ENCODE results near the gene LARGE1.

The LARGE1 gene

DNA sequence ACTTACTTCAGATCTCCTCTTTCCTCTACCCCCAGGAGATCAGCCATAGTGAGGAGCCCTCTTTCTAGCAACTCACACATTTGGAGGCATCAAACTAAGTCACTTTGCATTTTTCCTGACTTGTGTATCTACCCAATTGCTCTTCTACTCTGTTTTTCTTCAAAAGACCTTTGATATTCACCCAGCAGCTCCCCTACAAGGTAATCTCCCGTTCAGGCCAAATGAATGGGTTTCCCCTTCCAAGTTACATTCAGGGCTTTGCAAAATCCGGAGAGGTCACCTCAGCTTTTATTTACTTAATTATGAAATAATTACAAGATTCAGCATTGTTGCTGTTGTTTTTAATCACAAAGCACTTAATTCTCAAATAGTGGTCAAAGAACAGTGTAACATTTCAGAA, 6.1 kb downstream of the LARGE1 start:
- DNase-seq (ENCODE audit: low spot score) = no peak

- no peak for DNase-seq (ENCODE audit: low spot score)
These were observed 7.1 kb downstream of the LARGE1 start for GRCh38 chr22:33913188-33913587.

- DNase-seq (ENCODE audit: low spot score) = peak; percentile 36
These were observed 10.4 kb downstream of the LARGE1 start for GRCh38 chr22:33909911-33910310.

- peak; percentile 72 for DNase-seq (ENCODE audit: low spot score)
These were observed 11.2 kb downstream of the LARGE1 start for GRCh38 chr22:33909075-33909458.

GRCh38 chr22:33908171-33909074, 11.9 kb downstream of the LARGE1 start:
- no peak for DNase-seq (ENCODE audit: low spot score)

GRCh38 chr22:33906954-33907353, 13.3 kb downstream of the LARGE1 start:
- no peak for DNase-seq (ENCODE audit: low spot score)

- no peak for DNase-seq (ENCODE audit: low spot score)
These were observed 13.8 kb downstream of the LARGE1 start for GRCh38 chr22:33906475-33906874.

- DNase-seq (ENCODE audit: low spot score) = no peak
These were observed 17.3 kb downstream of the LARGE1 start for GRCh38 chr22:33903012-33903411.

DNA sequence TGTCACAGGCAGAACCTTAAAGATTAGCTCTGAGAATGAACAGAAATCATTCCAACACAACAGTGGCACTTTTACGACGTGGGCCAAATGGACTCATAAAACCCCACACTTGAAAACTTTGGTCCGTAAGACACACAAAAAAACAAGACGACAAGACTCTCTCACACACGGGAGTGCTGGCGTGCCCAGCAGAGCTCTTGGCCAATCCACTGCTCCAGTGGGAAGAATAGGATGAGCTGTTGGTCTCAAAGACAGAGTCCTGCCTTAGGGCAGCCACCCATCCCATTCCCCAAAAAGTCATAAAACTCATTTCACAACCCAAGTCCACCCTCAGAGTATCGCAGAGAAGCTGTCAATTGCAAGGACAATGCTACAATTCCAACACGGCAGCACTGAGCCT, 18.2 kb downstream of the LARGE1 start:
- no peak for DNase-seq (ENCODE audit: low spot score)

GRCh38 chr22:33898121-33898520, 22.2 kb downstream of the LARGE1 start:
- no peak for DNase-seq (ENCODE audit: low spot score)

GRCh38 chr22:33897448-33897835, 22.8 kb downstream of the LARGE1 start:
- no peak for DNase-seq (ENCODE audit: low spot score)

GRCh38 chr22:33896575-33897447, 23.5 kb downstream of the LARGE1 start:
- DNase-seq (ENCODE audit: low spot score) = peak; percentile 27

DNA sequence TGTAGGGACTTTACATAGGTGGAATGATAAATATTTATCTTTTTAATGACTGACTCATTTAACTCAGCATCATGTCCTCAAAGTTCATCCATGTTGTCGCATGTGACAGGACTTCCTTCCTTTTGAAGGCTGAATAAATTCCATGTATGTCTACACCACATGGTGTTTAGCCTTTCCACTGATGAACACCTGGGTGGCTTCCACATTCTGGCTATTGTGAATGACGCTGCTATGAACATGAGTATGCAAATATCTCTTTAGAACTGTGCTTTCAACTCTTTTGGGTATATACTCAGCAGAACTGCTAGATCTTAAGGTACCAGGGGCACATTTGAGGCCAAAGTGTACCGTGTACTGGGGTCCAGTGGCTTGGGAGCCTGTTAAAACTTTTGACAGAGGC, 24.1 kb downstream of the LARGE1 start:
- DNase-seq (ENCODE audit: low spot score) = no peak

DNA sequence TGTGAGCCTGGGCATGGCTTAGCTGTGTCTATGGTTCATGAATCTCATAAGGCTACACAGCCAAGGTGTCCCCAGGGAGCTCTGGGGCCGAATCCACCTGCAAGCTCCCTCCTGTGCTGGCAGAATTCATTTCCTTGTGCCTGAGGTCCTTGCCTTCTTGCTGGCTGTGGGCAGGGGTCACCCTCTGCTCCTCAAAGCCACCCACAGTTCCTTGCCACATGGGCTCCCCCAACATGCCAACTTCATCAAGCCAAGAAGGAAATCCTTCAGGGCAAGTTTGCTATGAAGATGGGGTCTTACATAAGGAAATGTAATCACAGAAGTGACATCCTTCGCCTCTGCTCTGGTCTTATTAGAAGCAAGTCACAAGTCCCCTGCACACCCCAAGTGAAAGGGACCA, 24.8 kb downstream of the LARGE1 start:
- DNase-seq (ENCODE audit: low spot score) = no peak

GRCh38 chr22:33894515-33894914, 25.8 kb downstream of the LARGE1 start:
- no peak for DNase-seq (ENCODE audit: low spot score)

DNA sequence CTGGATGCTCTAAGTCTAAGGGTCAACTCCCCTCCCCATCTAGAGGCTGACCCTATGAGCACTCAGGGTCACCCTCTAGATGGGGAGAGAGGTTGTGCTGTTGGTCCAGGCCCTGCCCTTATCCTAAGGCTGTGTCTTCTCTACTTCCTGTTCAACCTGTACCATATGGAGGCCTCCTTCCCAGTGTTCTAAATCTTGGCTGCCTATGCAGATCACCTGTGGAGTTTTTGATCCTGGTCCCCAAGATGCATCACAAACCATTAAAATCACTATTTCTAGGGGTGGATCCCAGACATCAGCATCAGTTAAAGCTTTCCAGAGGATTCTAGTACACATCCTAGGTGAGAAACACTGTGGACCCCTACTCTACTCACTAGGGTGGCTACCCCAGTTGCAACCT, 26.2 kb downstream of the LARGE1 start:
- no peak for DNase-seq (ENCODE audit: low spot score)

DNA sequence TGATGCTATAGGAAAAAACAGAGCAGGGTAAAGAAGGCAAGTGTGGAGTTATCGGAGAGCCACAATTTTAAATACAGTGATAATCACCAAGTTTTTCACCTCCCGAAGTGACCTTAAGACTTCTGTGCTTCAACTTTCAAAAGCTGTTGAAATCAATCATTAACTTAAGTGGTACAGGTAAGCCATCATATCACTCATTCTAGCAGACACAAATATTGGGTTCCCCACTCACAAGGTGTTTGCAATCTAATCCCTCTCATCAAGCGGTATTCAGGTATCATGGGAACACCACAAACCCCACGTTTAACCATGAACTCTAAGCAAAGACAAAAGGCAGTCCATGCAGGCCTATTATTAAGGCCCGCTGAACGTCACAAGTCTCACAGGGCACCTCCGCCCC, 26.8 kb downstream of the LARGE1 start:
- DNase-seq (ENCODE audit: low spot score) = no peak

DNA sequence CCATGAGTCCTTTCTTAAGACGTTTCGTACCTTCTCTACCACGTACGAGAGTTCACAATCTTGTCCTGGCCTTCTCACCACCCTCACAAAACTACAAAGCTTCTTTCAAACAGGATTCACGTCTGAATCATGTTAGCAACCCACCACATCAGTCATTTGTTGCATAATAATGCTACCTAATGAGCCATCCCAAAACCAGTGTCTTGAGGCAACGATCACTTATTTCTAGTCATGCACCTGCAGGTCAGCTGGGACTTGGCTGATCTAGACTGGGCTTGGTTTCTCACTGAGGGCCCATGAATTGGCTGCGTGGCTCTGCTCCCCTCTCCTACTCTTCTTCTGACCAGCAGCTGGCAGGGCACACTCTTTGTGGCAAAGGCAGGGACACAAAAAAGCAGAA, 28.3 kb downstream of the LARGE1 start:
- DNase-seq (ENCODE audit: low spot score) = no peak

DNA sequence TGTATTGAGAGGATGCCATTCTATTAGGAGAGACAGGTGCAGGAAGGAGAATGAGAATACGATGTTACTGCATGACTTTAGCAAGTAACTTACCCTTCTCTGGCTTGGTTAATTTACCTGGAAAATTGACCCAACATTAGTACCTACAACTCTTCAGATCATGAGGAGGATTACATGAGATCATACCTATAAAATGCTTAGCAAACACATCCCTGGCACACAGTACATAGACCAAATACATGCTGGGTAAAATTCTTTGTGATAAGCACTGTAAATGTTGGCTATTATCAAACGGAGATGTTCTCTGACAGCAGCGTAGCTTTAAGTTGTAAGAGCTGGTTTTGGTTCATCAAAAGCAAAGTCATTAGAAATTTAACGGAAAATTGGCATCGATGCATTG, 28.8 kb downstream of the LARGE1 start:
- DNase-seq (ENCODE audit: low spot score) = no peak

- DNase-seq (ENCODE audit: low spot score) = no peak
These were observed 30.5 kb downstream of the LARGE1 start for GRCh38 chr22:33889748-33890147.

DNA sequence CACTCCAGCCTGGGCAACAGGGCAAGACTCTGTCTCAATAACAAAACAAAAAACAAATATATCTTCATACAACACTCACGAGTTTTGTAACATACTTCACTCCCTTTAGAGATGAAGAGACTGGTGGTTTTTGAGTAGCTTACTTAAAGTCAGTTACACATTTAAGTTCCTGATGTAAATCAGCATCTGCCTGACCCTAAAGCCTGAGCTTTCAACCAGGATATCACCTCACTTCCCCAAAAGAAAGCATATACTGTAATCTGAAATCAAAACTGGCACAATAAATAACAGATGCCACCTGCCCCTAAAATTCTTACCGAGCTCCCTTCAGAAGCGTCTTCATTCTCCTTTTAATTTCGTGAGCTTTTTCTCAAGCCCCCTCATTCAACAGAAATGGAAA, 31.5 kb downstream of the LARGE1 start:
- no peak for DNase-seq (ENCODE audit: low spot score)

GRCh38 chr22:33887173-33887572, 33.1 kb downstream of the LARGE1 start:
- no peak for DNase-seq (ENCODE audit: low spot score)

GRCh38 chr22:33886696-33887095, 33.6 kb downstream of the LARGE1 start:
- no peak for DNase-seq (ENCODE audit: low spot score)
